Liver (tissue), 9 donors: ENCODE measurements around the gene DISC1. TPM values are rescaled to one million over a fixed set of nuclear protein-coding genes. Genes with fewer than 3 reads are reported as not detected.
"Not testable (repeated sequence)": the region's sequence is repeated elsewhere in the genome, so short reads cannot be mapped to it uniquely, and the experiment has no call there.

Experiments
- DNase-seq: peaks from one replicate; pipeline ENCODE4 v3.0.0-alpha.2; 2017; ENCODE audit warnings: low spot score
- H3K27ac ChIP-seq, 2 donors: one replicate each; pipeline ENCODE4 v1.7.0; 2013; ENCODE audit warnings: inconsistent platforms in 2 of 2, low read length in 2 of 2, control low read depth in 1 of 2, low read depth in 1 of 2, mild to moderate bottlenecking in 1 of 2
- H3K27me3 ChIP-seq, 4 donors: one replicate each; pipeline versions ENCODE4 v1.6.1 to v1.7.0; 2013; ENCODE audit warnings: low read length in 3 of 4, inconsistent platforms in 1 of 4, mild to moderate bottlenecking in 1 of 4, moderate library complexity in 1 of 4; ENCODE audit not compliant: control insufficient read depth in 4 of 4, insufficient read depth in 4 of 4
- H3K36me3 ChIP-seq, 4 donors: one replicate each; pipeline versions ENCODE4 v1.6.1 to v1.7.0; 2013; ENCODE audit warnings: low read length in 3 of 4, mild to moderate bottlenecking in 3 of 4, low read depth in 1 of 4, moderate library complexity in 1 of 4; ENCODE audit not compliant: control insufficient read depth in 4 of 4, insufficient read depth in 3 of 4
- H3K4me1 ChIP-seq, 4 donors: one replicate each; pipeline versions ENCODE4 v1.6.1 to v1.7.0; 2013; ENCODE audit warnings: low read length in 3 of 4, mild to moderate bottlenecking in 3 of 4, moderate library complexity in 1 of 4; ENCODE audit not compliant: control insufficient read depth in 4 of 4, insufficient read depth in 4 of 4
- H3K4me3 ChIP-seq, 3 donors: one replicate each; pipeline versions ENCODE4 v1.6.1 to v1.7.0; 2013; ENCODE audit warnings: low read length in 3 of 3, control low read depth in 1 of 3, low read depth in 1 of 3, mild to moderate bottlenecking in 1 of 3
- H3K9ac ChIP-seq, 2 donors: one replicate each; pipeline ENCODE4 v1.7.0; 2013; ENCODE audit warnings: low read length in 2 of 2, mild to moderate bottlenecking in 2 of 2, moderate library complexity in 2 of 2, control low read depth in 1 of 2, low read depth in 1 of 2
- H3K9me3 ChIP-seq, 4 donors: one replicate each; pipeline versions ENCODE4 v1.6.1 to v1.7.0; 2013; ENCODE audit warnings: low read length in 3 of 4; ENCODE audit not compliant: control insufficient read depth in 4 of 4
- EGR1 ChIP-seq, 2 donors: IDR thresholded peaks; 2 replicates each; pipeline ENCODE4 v1.6.1; 2016 to 2018; ENCODE audit warnings: antibody characterized with exemption in 2 of 2, low read depth in 2 of 2
- FOXA1 ChIP-seq: IDR thresholded peaks from 2 replicates; pipeline ENCODE4 v1.6.1; 2016; ENCODE audit warnings: antibody characterized with exemption
- FOXA2 ChIP-seq: IDR thresholded peaks from 2 replicates; pipeline ENCODE4 v1.6.1; 2016; ENCODE audit warnings: antibody characterized with exemption
- GABPA ChIP-seq, 2 donors: IDR thresholded peaks in 1 of 2; conservative IDR thresholded peaks in 1 of 2; 2 replicates each; pipeline ENCODE4 v1.6.1; 2016; ENCODE audit warnings: antibody characterized with exemption in 2 of 2, mild to moderate bottlenecking in 1 of 2, moderate library complexity in 1 of 2
- HNF4A ChIP-seq, 2 donors: conservative IDR thresholded peaks; 2 replicates each; pipeline ENCODE4 v1.6.1; 2016; ENCODE audit warnings: antibody characterized with exemption in 2 of 2, mild to moderate bottlenecking in 2 of 2
- JUND ChIP-seq, 2 donors: IDR thresholded peaks; 2 replicates each; pipeline ENCODE4 v1.6.1; 2016; ENCODE audit warnings: antibody characterized with exemption in 2 of 2
- NR2F2 ChIP-seq: IDR thresholded peaks from 2 replicates; pipeline ENCODE4 v1.6.1; 2016; ENCODE audit warnings: antibody characterized with exemption
- RAD21 ChIP-seq, 2 donors: IDR thresholded peaks; 2 replicates each; pipeline ENCODE4 v1.6.1; 2016; ENCODE audit warnings: antibody characterized with exemption in 2 of 2, mild to moderate bottlenecking in 2 of 2
- SP1 ChIP-seq: IDR thresholded peaks from 2 replicates; pipeline ENCODE4 v1.6.1; 2018; ENCODE audit warnings: antibody characterized with exemption, mild to moderate bottlenecking
- TAF1 ChIP-seq: conservative IDR thresholded peaks from 2 replicates; pipeline ENCODE4 v1.6.1; 2016; ENCODE audit warnings: antibody characterized with exemption, mild to moderate bottlenecking
- YY1 ChIP-seq: IDR thresholded peaks from 2 replicates; pipeline ENCODE4 v1.6.1; 2016; ENCODE audit warnings: antibody characterized with exemption, mild to moderate bottlenecking
- WGBS: extraction: QIAGEN DNeasy Blood & Tissue Kit; methylation state at CpG from one replicate; pipeline ENCODE4 v1.1.7; 2013; 5-methylcytosine and 5-hydroxymethylcytosine counted together
- polyA plus RNA-seq, 2 donors: library from polyadenylated mRNA; stranded (reverse) in 1 of 2; unstranded in 1 of 2; fragments of 200-250 nt in 1 of 2; fragments of >200 nt in 1 of 2; fragmentation: Nextera tagmentation in 1 of 2; extraction: Ambion mirVana in 1 of 2; gene quantifications; one replicate each; pipeline versions ENCODE4 v1.2.1 to v1.2.3, GENCODE V29; 2013 to 2015
- total RNA-seq, 2 donors: library from RNA; depleted of rRNA; stranded (reverse); fragments of >200 nt; gene quantifications; one replicate each; pipeline ENCODE4 v1.2.3, GENCODE V29; 2014
- TF ChIP-seq, protein P1 (sequence below): IDR thresholded peaks from 2 replicates; pipeline ENCODE4 v1.6.1; 2016; ENCODE audit warnings: antibody characterized with exemption
- TF ChIP-seq, protein P2 (sequence below): IDR thresholded peaks from 2 replicates; pipeline ENCODE4 v1.6.1; 2016; ENCODE audit warnings: antibody characterized with exemption
- TF ChIP-seq, protein P3 (sequence below): fragments of 150-350 bp; IDR thresholded peaks from 2 replicates; pipeline ENCODE4 v1.5.1; 2017; ENCODE audit warnings: improper control_type of control experiment, low read depth, low read length; ENCODE audit not compliant: missing input control
- TF ChIP-seq, protein P4 (sequence below): IDR thresholded peaks from 2 replicates; pipeline ENCODE4 v1.6.1; 2016; ENCODE audit warnings: antibody characterized with exemption, mild to moderate bottlenecking
- TF ChIP-seq, protein P5 (sequence below): IDR thresholded peaks from 2 replicates; pipeline ENCODE4 v1.6.1; 2016; ENCODE audit warnings: antibody characterized with exemption
- donor health status: healthy.
- donor health status: healthy.
- donor health status: healthy.
- donor health status: healthy.
- donor health status: healthy.

The DISC1 gene
- total and polyA plus RNA-seq, 4 donors: 0.45 to 6.3 (median 2.3) TPM

DNA sequence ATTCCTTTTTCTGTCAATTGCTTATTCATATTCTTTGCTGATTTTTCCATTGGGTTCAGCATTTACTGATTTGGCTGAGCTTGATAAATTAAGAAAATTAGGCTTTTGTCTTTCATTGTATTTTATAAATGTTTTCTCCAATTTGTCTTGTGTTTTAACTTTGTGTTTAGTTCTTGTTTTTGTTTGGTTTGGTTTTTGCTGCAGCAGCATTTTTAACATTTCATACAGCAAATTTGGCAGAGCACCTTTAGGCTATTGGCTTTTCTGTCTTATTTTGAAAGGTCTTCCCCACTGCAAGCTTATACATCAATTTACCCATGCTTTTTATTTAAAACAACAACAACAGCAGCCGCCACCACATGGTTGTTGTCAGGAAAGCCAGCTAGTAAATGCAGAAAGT is 33.8 kb upstream of the DISC1 start:
- no peak overlapping the region for H3K4me3 ChIP-seq
- H3K27ac ChIP-seq: no peak overlapping the region
- 66% methylated on average over 1 of the region's 1 CpG for WGBS
- H3K9me3 ChIP-seq: no peaks in the 10 kb centered on the region
- no peaks in the 10 kb centered on the region for H3K36me3 ChIP-seq
- TF ChIP-seq JUND (IDR thresholded peaks at IDR 0.05) (no peak), GABPA (IDR thresholded peaks at IDR 0.05 in 1 of 2, conservative IDR thresholded peaks at IDR 0.05 in 1 of 2) (no peak), SP1 (no peak), RAD21 (IDR thresholded peaks at IDR 0.05) (no peak), FOXA2 (no peak), TAF1 (no peak), YY1 (no peak), HNF4A (conservative IDR thresholded peaks at IDR 0.05) (no peak), NR2F2 (no peak), EGR1 (IDR thresholded peaks at IDR 0.05; ENCODE audit: low read depth in 2 of 2) (no peak), FOXA1 (no peak)
- TF ChIP-seq, protein P1, sequence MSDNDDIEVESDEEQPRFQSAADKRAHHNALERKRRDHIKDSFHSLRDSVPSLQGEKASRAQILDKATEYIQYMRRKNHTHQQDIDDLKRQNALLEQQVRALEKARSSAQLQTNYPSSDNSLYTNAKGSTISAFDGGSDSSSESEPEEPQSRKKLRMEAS: no peak
- TF ChIP-seq, protein P2, sequence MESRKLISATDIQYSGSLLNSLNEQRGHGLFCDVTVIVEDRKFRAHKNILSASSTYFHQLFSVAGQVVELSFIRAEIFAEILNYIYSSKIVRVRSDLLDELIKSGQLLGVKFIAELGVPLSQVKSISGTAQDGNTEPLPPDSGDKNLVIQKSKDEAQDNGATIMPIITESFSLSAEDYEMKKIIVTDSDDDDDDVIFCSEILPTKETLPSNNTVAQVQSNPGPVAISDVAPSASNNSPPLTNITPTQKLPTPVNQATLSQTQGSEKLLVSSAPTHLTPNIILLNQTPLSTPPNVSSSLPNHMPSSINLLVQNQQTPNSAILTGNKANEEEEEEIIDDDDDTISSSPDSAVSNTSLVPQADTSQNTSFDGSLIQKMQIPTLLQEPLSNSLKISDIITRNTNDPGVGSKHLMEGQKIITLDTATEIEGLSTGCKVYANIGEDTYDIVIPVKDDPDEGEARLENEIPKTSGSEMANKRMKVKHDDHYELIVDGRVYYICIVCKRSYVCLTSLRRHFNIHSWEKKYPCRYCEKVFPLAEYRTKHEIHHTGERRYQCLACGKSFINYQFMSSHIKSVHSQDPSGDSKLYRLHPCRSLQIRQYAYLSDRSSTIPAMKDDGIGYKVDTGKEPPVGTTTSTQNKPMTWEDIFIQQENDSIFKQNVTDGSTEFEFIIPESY: no peak
- TF ChIP-seq, protein P3, sequence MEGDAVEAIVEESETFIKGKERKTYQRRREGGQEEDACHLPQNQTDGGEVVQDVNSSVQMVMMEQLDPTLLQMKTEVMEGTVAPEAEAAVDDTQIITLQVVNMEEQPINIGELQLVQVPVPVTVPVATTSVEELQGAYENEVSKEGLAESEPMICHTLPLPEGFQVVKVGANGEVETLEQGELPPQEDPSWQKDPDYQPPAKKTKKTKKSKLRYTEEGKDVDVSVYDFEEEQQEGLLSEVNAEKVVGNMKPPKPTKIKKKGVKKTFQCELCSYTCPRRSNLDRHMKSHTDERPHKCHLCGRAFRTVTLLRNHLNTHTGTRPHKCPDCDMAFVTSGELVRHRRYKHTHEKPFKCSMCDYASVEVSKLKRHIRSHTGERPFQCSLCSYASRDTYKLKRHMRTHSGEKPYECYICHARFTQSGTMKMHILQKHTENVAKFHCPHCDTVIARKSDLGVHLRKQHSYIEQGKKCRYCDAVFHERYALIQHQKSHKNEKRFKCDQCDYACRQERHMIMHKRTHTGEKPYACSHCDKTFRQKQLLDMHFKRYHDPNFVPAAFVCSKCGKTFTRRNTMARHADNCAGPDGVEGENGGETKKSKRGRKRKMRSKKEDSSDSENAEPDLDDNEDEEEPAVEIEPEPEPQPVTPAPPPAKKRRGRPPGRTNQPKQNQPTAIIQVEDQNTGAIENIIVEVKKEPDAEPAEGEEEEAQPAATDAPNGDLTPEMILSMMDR: no peak
- TF ChIP-seq, protein P4, sequence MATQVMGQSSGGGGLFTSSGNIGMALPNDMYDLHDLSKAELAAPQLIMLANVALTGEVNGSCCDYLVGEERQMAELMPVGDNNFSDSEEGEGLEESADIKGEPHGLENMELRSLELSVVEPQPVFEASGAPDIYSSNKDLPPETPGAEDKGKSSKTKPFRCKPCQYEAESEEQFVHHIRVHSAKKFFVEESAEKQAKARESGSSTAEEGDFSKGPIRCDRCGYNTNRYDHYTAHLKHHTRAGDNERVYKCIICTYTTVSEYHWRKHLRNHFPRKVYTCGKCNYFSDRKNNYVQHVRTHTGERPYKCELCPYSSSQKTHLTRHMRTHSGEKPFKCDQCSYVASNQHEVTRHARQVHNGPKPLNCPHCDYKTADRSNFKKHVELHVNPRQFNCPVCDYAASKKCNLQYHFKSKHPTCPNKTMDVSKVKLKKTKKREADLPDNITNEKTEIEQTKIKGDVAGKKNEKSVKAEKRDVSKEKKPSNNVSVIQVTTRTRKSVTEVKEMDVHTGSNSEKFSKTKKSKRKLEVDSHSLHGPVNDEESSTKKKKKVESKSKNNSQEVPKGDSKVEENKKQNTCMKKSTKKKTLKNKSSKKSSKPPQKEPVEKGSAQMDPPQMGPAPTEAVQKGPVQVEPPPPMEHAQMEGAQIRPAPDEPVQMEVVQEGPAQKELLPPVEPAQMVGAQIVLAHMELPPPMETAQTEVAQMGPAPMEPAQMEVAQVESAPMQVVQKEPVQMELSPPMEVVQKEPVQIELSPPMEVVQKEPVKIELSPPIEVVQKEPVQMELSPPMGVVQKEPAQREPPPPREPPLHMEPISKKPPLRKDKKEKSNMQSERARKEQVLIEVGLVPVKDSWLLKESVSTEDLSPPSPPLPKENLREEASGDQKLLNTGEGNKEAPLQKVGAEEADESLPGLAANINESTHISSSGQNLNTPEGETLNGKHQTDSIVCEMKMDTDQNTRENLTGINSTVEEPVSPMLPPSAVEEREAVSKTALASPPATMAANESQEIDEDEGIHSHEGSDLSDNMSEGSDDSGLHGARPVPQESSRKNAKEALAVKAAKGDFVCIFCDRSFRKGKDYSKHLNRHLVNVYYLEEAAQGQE: no peak
- TF ChIP-seq, protein P5, sequence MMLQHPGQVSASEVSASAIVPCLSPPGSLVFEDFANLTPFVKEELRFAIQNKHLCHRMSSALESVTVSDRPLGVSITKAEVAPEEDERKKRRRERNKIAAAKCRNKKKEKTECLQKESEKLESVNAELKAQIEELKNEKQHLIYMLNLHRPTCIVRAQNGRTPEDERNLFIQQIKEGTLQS: no peak
- H3K4me1 ChIP-seq: no peaks in the 10 kb centered on the region
- H3K27me3 ChIP-seq: no peaks in the 10 kb centered on the region
- H3K9ac ChIP-seq: no peak overlapping the region
- DNase-seq: no peak

DNA sequence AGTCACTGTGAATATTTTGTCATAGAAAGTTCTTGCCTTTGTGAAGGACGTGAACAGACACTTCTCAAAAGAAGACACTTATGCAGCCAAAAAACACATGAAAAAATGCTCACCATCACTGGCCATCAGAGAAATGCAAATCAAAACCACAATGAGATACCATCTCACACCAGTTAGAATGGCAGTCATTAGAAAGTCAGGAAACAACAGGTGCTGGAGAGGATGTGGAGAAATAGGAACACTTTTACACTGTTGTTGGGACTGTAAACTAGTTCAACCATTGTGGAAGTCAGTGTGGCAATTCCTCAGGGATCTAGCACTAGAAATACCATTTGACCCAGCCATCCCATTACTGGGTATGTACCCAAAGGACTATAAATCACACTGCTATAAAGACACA is 33.3 kb upstream of the DISC1 start:
- not testable (repeated sequence) for H3K4me1 ChIP-seq, DNase-seq, H3K36me3 ChIP-seq, H3K4me3 ChIP-seq, H3K9ac ChIP-seq, H3K9me3 ChIP-seq, H3K27me3 ChIP-seq, H3K27ac ChIP-seq
- WGBS: 95% methylated on average over 1 of the region's 1 CpG
